Thyroid gland (tissue), 4 donors: ENCODE measurements around the gene SLC8A2. TPM values are rescaled to one million over a fixed set of nuclear protein-coding genes. Genes with fewer than 3 reads are reported as not detected.

Source experiments
- DNase-seq, 2 donors: peaks; one replicate each; pipeline ENCODE4 v3.0.0-alpha.2; 2019
- H3K27ac ChIP-seq, 3 donors: fragments of 200-600 bp; sonication (generic); 1 replicate in 2 of 3; 2 replicates in 1 of 3; pipeline ENCODE4 v1.5.1; 2016 to 2019; ENCODE audit warnings: mild to moderate bottlenecking in 1 of 3, moderate library complexity in 1 of 3
- H3K27me3 ChIP-seq: fragments of 200-600 bp; sonication (generic); one replicate; pipeline ENCODE4 v1.5.1; 2019
- H3K36me3 ChIP-seq, 2 donors: fragments of 200-600 bp; sonication (generic); one replicate each; pipeline ENCODE4 v1.5.1; 2016 to 2019
- H3K4me1 ChIP-seq, 2 donors: fragments of 200-600 bp; sonication (generic); one replicate each; pipeline ENCODE4 v1.5.1; 2017 to 2019
- H3K4me3 ChIP-seq, 3 donors: fragments of 200-600 bp; sonication (generic); replicated peaks in 1 of 3; 1 replicate in 2 of 3; 2 replicates in 1 of 3; pipeline ENCODE4 v1.5.1; 2016; ENCODE audit warnings: mild to moderate bottlenecking in 1 of 3
- H3K9me3 ChIP-seq: fragments of 200-600 bp; sonication (generic); one replicate; pipeline ENCODE4 v1.5.1; 2017
- CTCF ChIP-seq, 6 experiments: fragments of 200-600 bp in 3 of 6; fragments of 450-650 bp in 3 of 6; sonication (generic) in 3 of 6; IDR thresholded peaks; one replicate each; pipeline ENCODE4 v1.5.1; 2016 to 2019; ENCODE audit warnings: antibody characterized with exemption in 6 of 6, mild to moderate bottlenecking in 2 of 6, inconsistent platforms in 1 of 6, moderate library complexity in 1 of 6
- POLR2A ChIP-seq, 2 donors: fragments of 450-650 bp; IDR thresholded peaks; one replicate each; pipeline ENCODE4 v1.6.1; 2017; ENCODE audit warnings: antibody characterized with exemption in 2 of 2, mild to moderate bottlenecking in 2 of 2, moderate library complexity in 1 of 2
- WGBS, 2 donors: methylation state at CpG; one replicate each; pipeline ENCODE4 v1.1.5; 2017; 5-methylcytosine and 5-hydroxymethylcytosine counted together
- intact Hi-C: fragments of 100-400 bp; cut with DNase I; formaldehyde crosslinking; loops from one replicate; pipeline ENCODE4 v1.15.1; 2023
- total RNA-seq, 4 donors: library from RNA; depleted of rRNA; stranded (reverse); fragments of >200 nt; gene quantifications; one replicate each; pipeline ENCODE4 v1.2.3, GENCODE V29; 2016

SLC8A2 gene
- total RNA-seq, 4 donors from 2014 or later, result 0.29 to 0.59 TPM; not detected in 2

- intact Hi-C loops, result no loop called here
- H3K4me3 ChIP-seq, result no peak overlapping the region
- no peaks in the 10 kb centered on the region for H3K4me1 ChIP-seq
- H3K9me3 ChIP-seq, result no peaks in the 10 kb centered on the region
- peaks cover 27 to 37% of the 10 kb centered on the region in 2 donors for H3K36me3 ChIP-seq
- H3K27ac ChIP-seq, result no peak overlapping the region
- 74 to 100% methylated on average over 3 to 8 of the region's 11 CpGs for WGBS, 2 donors
- H3K27me3 ChIP-seq, result no peaks in the 10 kb centered on the region
- DNase-seq, result no peak
- TF ChIP-seq CTCF (IDR thresholded peaks at IDR 0.05), result no peak
Measured at GRCh38 chr19:47381653-47382279, 89.9 kb downstream of the SLC8A2 start.

GRCh38 chr19:47381121-47381520 is 90.6 kb downstream of the SLC8A2 start:
- TF ChIP-seq CTCF (IDR thresholded peaks at IDR 0.05) (no peak), POLR2A (IDR thresholded peaks at IDR 0.05) (no peak)
- intact Hi-C loops, result no loop called here
- no peaks in the 10 kb centered on the region for H3K4me1 ChIP-seq
- peaks cover 34 to 43% of the 10 kb centered on the region in 2 donors for H3K36me3 ChIP-seq
- no peak overlapping the region for H3K4me3 ChIP-seq
- DNase-seq, result no peak
- H3K27ac ChIP-seq, result no peak overlapping the region
- 91 to 95% methylated on average over 13 of the region's 14 CpGs for WGBS, 2 donors
- H3K9me3 ChIP-seq, result no peaks in the 10 kb centered on the region
- H3K27me3 ChIP-seq, result no peaks in the 10 kb centered on the region

GRCh38 chr19:47380559-47380958 is 91.1 kb downstream of the SLC8A2 start:
- Histone ChIP-seq H3K9me3 (no peaks in the 10 kb centered on the region), H3K4me3 (no peak overlapping the region), H3K36me3 (peaks cover 39 to 49% of the 10 kb centered on the region in 2 donors), H3K4me1 (no peaks in the 10 kb centered on the region), H3K27me3 (no peaks in the 10 kb centered on the region), H3K27ac (no peak overlapping the region)
- TF ChIP-seq POLR2A (IDR thresholded peaks at IDR 0.05) (no peak), CTCF (IDR thresholded peaks at IDR 0.05) (no peak)
- DNase-seq, result no peak
- intact Hi-C loops, result no loop called here
- 96 to 98% methylated on average over 6 of the region's 6 CpGs for WGBS, 2 donors

- Histone ChIP-seq H3K9me3 (no peaks in the 10 kb centered on the region), H3K27ac (no peak overlapping the region), H3K27me3 (no peaks in the 10 kb centered on the region), H3K4me1 (no peaks in the 10 kb centered on the region), H3K36me3 (peaks cover 50 to 60% of the 10 kb centered on the region in 2 donors), H3K4me3 (no peak overlapping the region)
- TF ChIP-seq CTCF (IDR thresholded peaks at IDR 0.05) (no peak), POLR2A (IDR thresholded peaks at IDR 0.05) (no peak)
- DNase-seq, result no peak
- intact Hi-C loops, result no loop called here
- 95 to 97% methylated on average over 17 to 21 of the region's 23 CpGs for WGBS, 2 donors
Measured at GRCh38 chr19:47379381-47379938, 92.2 kb downstream of the SLC8A2 start.

GRCh38 chr19:47378246-47378645 is 93.4 kb downstream of the SLC8A2 start:
- no peak for DNase-seq
- WGBS, 2 donors, result 94 to 95% methylated on average over 11 of the region's 11 CpGs
- intact Hi-C loops, result no loop called here
- H3K9me3 ChIP-seq, result no peaks in the 10 kb centered on the region
- no peak overlapping the region for H3K27ac ChIP-seq
- peaks cover 60 to 69% of the 10 kb centered on the region in 2 donors for H3K36me3 ChIP-seq
- no peak overlapping the region for H3K4me3 ChIP-seq
- H3K4me1 ChIP-seq, result no peaks in the 10 kb centered on the region
- no peaks in the 10 kb centered on the region for H3K27me3 ChIP-seq
- TF ChIP-seq CTCF (IDR thresholded peaks at IDR 0.05) (no peak), POLR2A (IDR thresholded peaks at IDR 0.05) (no peak)
